Gastrocnemius medialis (tissue), 4 donors: ENCODE measurements around the gene PHRF1.

ENCODE experiments used
- POLR2A ChIP-seq, 2 donors: fragments of 450-650 bp; IDR thresholded peaks; one replicate each; pipeline ENCODE4 v1.6.1; 2017; ENCODE audit warnings: antibody characterized with exemption in 2 of 2, mild to moderate bottlenecking in 2 of 2, moderate library complexity in 2 of 2
- TF ChIP-seq, protein P1 (sequence below), 5 experiments: fragments of 450-650 bp in 3 of 5; fragments of 200-600 bp in 2 of 5; sonication (generic) in 2 of 5; IDR thresholded peaks in 4 of 5; conservative IDR thresholded peaks in 1 of 5; 1 replicate in 4 of 5; 2 replicates in 1 of 5; pipeline ENCODE4 v1.5.1; 2016 to 2019; ENCODE audit warnings: antibody characterized with exemption in 5 of 5, mild to moderate bottlenecking in 3 of 5, moderate library complexity in 3 of 5

DNA sequence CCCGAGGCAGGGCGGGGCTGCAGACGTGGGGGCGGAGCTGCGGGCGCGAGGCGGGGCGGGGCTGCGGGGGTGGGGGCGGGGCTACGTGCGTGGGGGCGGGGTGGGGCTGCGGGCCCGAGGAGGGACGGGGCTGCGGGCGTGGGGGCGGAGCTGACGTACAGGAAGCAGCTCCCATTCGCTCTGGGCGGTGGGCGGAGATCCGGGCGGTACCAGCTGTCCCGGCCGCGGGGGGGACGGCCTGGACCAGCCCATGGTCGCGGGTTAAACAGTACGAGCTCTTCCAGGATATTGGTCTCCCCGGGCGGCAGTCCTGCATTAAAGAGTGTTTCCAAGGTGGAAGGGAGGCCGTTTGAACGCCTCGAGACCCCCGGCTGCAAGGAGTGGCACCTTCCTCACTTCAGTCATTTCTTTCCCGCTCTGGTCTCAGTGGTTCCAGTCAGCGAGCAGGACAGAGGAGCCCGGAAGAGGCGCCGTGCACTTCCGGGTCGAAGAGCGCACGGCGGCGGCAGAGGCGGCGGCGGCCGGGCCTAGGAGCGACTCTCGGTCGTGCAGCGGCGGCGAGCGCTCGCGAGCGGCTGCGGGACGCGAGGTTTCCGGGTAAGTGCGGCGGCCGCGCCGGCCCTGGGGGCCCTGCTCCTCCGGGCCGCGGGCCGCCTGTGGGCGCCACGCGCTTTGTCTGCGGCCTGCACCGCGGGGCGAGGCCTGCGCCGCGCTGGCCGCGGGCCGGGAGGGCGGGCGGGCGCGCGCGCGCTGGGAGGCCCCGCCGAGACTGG, at the start of gene PHRF1:
- TF ChIP-seq POLR2A (IDR thresholded peaks at IDR 0.05), result peak; percentile 89 to 94
- TF ChIP-seq, protein P1, sequence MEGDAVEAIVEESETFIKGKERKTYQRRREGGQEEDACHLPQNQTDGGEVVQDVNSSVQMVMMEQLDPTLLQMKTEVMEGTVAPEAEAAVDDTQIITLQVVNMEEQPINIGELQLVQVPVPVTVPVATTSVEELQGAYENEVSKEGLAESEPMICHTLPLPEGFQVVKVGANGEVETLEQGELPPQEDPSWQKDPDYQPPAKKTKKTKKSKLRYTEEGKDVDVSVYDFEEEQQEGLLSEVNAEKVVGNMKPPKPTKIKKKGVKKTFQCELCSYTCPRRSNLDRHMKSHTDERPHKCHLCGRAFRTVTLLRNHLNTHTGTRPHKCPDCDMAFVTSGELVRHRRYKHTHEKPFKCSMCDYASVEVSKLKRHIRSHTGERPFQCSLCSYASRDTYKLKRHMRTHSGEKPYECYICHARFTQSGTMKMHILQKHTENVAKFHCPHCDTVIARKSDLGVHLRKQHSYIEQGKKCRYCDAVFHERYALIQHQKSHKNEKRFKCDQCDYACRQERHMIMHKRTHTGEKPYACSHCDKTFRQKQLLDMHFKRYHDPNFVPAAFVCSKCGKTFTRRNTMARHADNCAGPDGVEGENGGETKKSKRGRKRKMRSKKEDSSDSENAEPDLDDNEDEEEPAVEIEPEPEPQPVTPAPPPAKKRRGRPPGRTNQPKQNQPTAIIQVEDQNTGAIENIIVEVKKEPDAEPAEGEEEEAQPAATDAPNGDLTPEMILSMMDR (IDR thresholded peaks at IDR 0.05 in 4 of 5, conservative IDR thresholded peaks at IDR 0.05 in 1 of 5), result no peak
